NCI-H526 (cell line): ENCODE results near the gene MBNL2.

ENCODE experiments used
- DNase-seq, 2 experiments: peaks; one replicate each; lab custom pipeline; 2025; lab: John Stamatoyannopoulos, UW

Gene MBNL2

GRCh38 chr13:97325738-97326137, 103.6 kb downstream of the MBNL2 start:
- peak; percentile 17 to 53 for DNase-seq

GRCh38 chr13:97327086-97327485, 105.0 kb downstream of the MBNL2 start:
- no peak for DNase-seq

DNA sequence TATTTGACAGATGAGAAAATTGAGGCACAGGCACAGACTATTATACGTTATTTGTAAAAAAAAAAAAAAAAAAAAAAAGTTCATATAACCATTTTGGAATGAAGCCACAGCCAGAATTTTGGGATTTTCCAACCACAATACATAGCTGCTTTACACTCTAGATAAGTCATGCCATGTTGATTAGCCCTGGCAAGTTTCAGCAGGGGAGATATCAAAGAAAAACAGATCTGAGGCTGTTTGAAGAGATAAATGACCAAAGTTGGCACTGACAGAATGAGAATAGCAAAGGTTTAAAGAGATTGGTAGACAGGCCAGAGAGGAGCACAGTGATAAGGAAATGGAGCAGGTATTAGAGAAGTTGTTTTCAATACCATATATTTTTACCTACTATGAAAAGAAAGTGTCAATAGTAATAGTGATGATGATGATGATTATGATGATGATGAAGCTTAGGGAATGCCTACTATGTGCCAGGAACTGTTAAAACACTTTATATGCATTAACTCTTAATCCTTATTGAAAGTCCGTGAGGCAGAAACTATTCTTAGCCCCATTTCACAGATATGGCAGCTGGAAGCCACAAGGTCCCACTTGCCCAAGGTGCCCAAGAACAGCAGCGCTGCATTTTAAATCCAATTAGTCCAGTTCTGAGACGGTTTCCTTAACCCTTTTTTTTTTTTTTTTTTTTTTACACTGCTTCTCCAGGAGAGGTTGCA, 105.5 kb downstream of the MBNL2 start:
- DNase-seq, result no peak

DNA sequence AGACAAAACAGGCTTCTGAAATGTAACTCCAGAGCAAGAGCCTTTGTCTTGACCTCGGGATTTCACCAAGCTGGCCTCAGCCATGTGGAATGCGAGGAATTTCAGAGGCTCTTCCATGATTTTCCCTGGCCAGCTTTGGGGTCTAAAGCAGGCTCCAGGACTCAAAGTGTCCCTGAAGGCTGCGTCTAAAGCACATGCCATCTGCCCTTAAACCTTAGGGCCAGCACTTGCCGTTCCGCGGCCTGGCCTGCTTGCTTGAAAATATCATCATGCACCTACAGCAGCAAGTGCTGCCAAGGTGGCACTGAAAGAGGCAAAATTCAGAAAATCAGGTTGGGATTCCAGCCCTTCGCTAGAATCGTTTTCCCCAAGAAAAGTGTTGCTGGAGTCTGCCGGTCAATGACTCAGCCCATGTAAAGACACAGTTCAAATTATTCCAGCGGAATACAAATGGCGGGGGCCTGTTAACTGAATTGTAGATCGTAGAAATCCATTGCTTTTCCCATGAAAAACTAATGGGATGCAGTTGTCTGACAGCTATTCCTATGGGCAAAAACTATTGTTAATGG, 106.2 kb downstream of the MBNL2 start:
- DNase-seq, result no peak

DNA sequence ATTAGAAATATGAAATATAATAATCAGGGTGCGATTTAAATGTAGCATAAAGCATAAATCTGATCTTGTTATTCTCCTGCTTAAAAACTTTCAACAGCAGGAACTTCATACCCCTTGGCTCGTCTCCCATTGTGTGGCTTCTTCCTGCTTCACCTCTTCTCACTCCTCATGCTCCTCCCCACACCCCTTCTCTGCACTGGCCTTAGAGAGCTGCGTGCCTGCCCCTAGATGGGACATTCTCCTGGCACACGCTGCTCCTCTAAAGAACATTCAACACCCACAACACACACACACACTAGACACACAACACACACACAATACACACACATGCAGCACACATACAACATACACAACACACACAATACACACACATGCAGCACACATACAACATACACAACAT, 107.2 kb downstream of the MBNL2 start:
- DNase-seq, result no peak

- no peak for DNase-seq
These were observed 108.3 kb downstream of the MBNL2 start for GRCh38 chr13:97330448-97330847.

- DNase-seq, result no peak
These were observed 110.6 kb downstream of the MBNL2 start for GRCh38 chr13:97332742-97333141.

GRCh38 chr13:97333983-97334382, 111.8 kb downstream of the MBNL2 start:
- no peak for DNase-seq

- no peak for DNase-seq
These were observed 112.6 kb downstream of the MBNL2 start for GRCh38 chr13:97334690-97335089.

- no peak for DNase-seq
These were observed 113.5 kb downstream of the MBNL2 start for GRCh38 chr13:97335488-97336134.

GRCh38 chr13:97337985-97338499, 115.9 kb downstream of the MBNL2 start:
- DNase-seq, result peak; percentile 43 to 46

- DNase-seq, result no peak
These were observed 116.4 kb downstream of the MBNL2 start for GRCh38 chr13:97338571-97338970.

- no peak for DNase-seq
These were observed 117.2 kb downstream of the MBNL2 start for GRCh38 chr13:97339019-97339987.

GRCh38 chr13:97339988-97340749, 118.0 kb downstream of the MBNL2 start:
- no peak for DNase-seq

- no peak for DNase-seq
These were observed 119.0 kb downstream of the MBNL2 start for GRCh38 chr13:97341135-97341534.

- DNase-seq, result no peak
These were observed 120.0 kb downstream of the MBNL2 start for GRCh38 chr13:97342136-97342535.

GRCh38 chr13:97342936-97343335, 120.8 kb downstream of the MBNL2 start:
- DNase-seq, result no peak

GRCh38 chr13:97344265-97345175, 122.4 kb downstream of the MBNL2 start:
- DNase-seq, result peak; percentile 68 to 90

DNA sequence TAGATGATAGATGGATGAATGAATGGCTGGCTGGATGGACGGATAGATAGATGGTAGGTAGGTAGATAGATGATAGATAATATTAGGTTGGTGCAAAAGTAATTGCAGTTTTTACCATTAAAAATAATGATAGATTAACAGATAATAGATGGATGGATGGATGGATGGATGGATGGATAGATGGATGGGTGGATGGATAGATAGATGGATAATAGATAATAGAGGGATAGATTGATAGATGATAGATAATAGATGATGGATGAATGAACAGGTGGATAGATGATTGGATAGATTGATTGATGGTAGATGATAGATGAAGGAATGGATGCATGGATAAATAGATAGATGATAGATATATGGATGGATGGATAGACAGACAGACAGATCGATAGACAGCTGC, 124.0 kb downstream of the MBNL2 start:
- DNase-seq, result no peak
